Measurements from ENCODE around the gene FXYD3.

GRCh38 chr19:35074426-35075201, 41.0 kb upstream of the FXYD3 start:
- no peak for TF ChIP-seq CTCF (IDR thresholded peaks at IDR 0.05 in 4 of 5, conservative IDR thresholded peaks at IDR 0.05 in 1 of 5)
- TF ChIP-seq POLR2A (IDR thresholded peaks at IDR 0.05), result no peak

All from gastrocnemius medialis (tissue), 4 donors.